Smooth muscle cell of the brain vasculature (primary cell): Measurements from ENCODE around the gene ZNF516.

ENCODE experiments used
- DNase-seq: peaks from one replicate; pipeline ENCODE4 v3.0.0-alpha.2; 2012; ENCODE audit warnings: low read depth, low spot score

Gene ZNF516

GRCh38 chr18:76455003-76455676, 39.9 kb downstream of the ZNF516 start:
- DNase-seq, result no peak

- no peak for DNase-seq
These were observed 40.6 kb downstream of the ZNF516 start for GRCh38 chr18:76454418-76454817.

- DNase-seq, result no peak
These were observed 41.1 kb downstream of the ZNF516 start for GRCh38 chr18:76453932-76454331.

GRCh38 chr18:76453057-76453561, 41.9 kb downstream of the ZNF516 start:
- no peak for DNase-seq

- DNase-seq, result no peak
These were observed 42.7 kb downstream of the ZNF516 start for GRCh38 chr18:76452357-76452756.

GRCh38 chr18:76451396-76452331, 43.4 kb downstream of the ZNF516 start:
- no peak for DNase-seq

GRCh38 chr18:76450452-76451395, 44.3 kb downstream of the ZNF516 start:
- DNase-seq, result no peak

- DNase-seq, result no peak
These were observed 46.0 kb downstream of the ZNF516 start for GRCh38 chr18:76449111-76449453.

- no peak for DNase-seq
These were observed 46.6 kb downstream of the ZNF516 start for GRCh38 chr18:76448256-76449110.

GRCh38 chr18:76447258-76447890, 47.7 kb downstream of the ZNF516 start:
- DNase-seq, result no peak

GRCh38 chr18:76446321-76447257, 48.5 kb downstream of the ZNF516 start:
- DNase-seq, result no peak

GRCh38 chr18:76445741-76446232, 49.3 kb downstream of the ZNF516 start:
- no peak for DNase-seq

GRCh38 chr18:76445275-76445674, 49.8 kb downstream of the ZNF516 start:
- no peak for DNase-seq

GRCh38 chr18:76444446-76445105, 50.5 kb downstream of the ZNF516 start:
- no peak for DNase-seq

GRCh38 chr18:76443519-76444445, 51.3 kb downstream of the ZNF516 start:
- DNase-seq, result no peak

GRCh38 chr18:76442413-76443171, 52.5 kb downstream of the ZNF516 start:
- no peak for DNase-seq
